PC-3 (cell line): Measurements from ENCODE around the gene NSDHL. TPM values are rescaled to one million over a fixed set of nuclear protein-coding genes. Genes with fewer than 3 reads are reported as not detected.

Experiments used
- ATAC-seq: fragments of 200-7000 bp; cut with Tn5 transposase; 2 replicates; pipeline ENCODE4 v1.9.1; 2020; ENCODE audit warnings: mild to moderate bottlenecking, moderate library complexity
- BruUV-seq: library from RNA; stranded (reverse); fragments of 400-500 nt; replicated peaks from 2 replicates; lab custom pipeline; 2021; lab: Mats Ljungman, UMichigan
- CTCF ChIA-PET: fragments of 300-600 bp; sonication (Branson Sonifier 250); formaldehyde crosslinking; loops from one replicate; lab custom pipeline; 2022; ENCODE audit warnings: antibody characterized with exemption; lab: Charles Lee
- POLR2A ChIA-PET: fragments of 300-600 bp; sonication (Branson Sonifier 250); formaldehyde crosslinking; loops from one replicate; lab custom pipeline; 2022; ENCODE audit warnings: antibody characterized with exemption; ENCODE audit not compliant: unreplicated experiment; lab: Charles Lee
- DNase-seq: peaks from one replicate; pipeline ENCODE4 v3.0.0-alpha.2; 2015
- H2AFZ ChIP-seq: fragments of 300-600 bp; sonication (generic); 2 replicates; pipeline ENCODE4 v1.6.0; 2016; ENCODE audit warnings: antibody characterized with exemption, low read length
- H3F3A ChIP-seq: fragments of 300-600 bp; sonication (generic); one replicate; pipeline ENCODE4 v1.6.0; 2017; ENCODE audit warnings: antibody characterized with exemption, low read length, control low read depth, mild to moderate bottlenecking; ENCODE audit not compliant: unreplicated experiment
- H3K27ac ChIP-seq: fragments of 300-600 bp; sonication (generic); 2 replicates; pipeline ENCODE4 v1.5.1; 2016; ENCODE audit warnings: mild to moderate bottlenecking, low read length
- H3K27me3 ChIP-seq: fragments of 300-600 bp; sonication (generic); 2 replicates; pipeline ENCODE4 v1.6.1; 2016; ENCODE audit warnings: low read length, mixed read lengths
- H3K36me3 ChIP-seq: fragments of 300-600 bp; sonication (generic); 2 replicates; pipeline ENCODE4 v1.6.1; 2016; ENCODE audit warnings: low read depth, mixed run types, low read length, mixed read lengths
- H3K4me1 ChIP-seq: fragments of 300-600 bp; sonication (generic); 2 replicates; pipeline ENCODE4 v1.5.1; 2016; ENCODE audit warnings: low read length; ENCODE audit not compliant: insufficient read depth
- H3K4me2 ChIP-seq: fragments of 300-600 bp; sonication (generic); 2 replicates; pipeline ENCODE4 v1.6.0; 2016; ENCODE audit warnings: low read length
- H3K4me3 ChIP-seq: fragments of 300-600 bp; sonication (generic); 2 replicates; pipeline ENCODE4 v1.5.1; 2016; ENCODE audit warnings: mild to moderate bottlenecking, low read length, mixed read lengths
- H3K79me2 ChIP-seq: fragments of 300-600 bp; sonication (generic); 2 replicates; pipeline ENCODE4 v1.6.1; 2017; ENCODE audit warnings: low read length, mixed read lengths
- H3K9ac ChIP-seq: fragments of 300-600 bp; sonication (generic); 2 replicates; pipeline ENCODE4 v1.6.0; 2016; ENCODE audit warnings: mild to moderate bottlenecking, low read length
- H3K9me2 ChIP-seq: fragments of 300-600 bp; sonication (generic); replicated peaks from 2 replicates; pipeline ENCODE4 v1.6.1; 2016; ENCODE audit warnings: mixed run types, low read length, mixed read lengths
- H3K9me3 ChIP-seq: fragments of 300-600 bp; sonication (generic); 2 replicates; pipeline ENCODE4 v1.6.1; 2016; ENCODE audit warnings: low read length, mixed read lengths
- H4K20me1 ChIP-seq: fragments of 300-600 bp; sonication (generic); 2 replicates; pipeline ENCODE4 v1.6.1; 2016; ENCODE audit warnings: low read length, mixed read lengths
- EZH2 ChIP-seq: fragments of 300-600 bp; sonication (generic); IDR thresholded peaks from one replicate; pipeline ENCODE4 v1.6.1; 2017; ENCODE audit warnings: antibody characterized with exemption, mild to moderate bottlenecking, low read length; ENCODE audit not compliant: unreplicated experiment
- EZH2phosphoT487 ChIP-seq: fragments of 300-600 bp; sonication (generic); IDR thresholded peaks from 2 replicates; pipeline ENCODE4 v1.6.1; 2018; ENCODE audit warnings: mild to moderate bottlenecking, antibody characterized with exemption, low read length, borderline replicate concordance
- intact Hi-C: fragments of 100-400 bp; cut with micrococcal nuclease; formaldehyde crosslinking; loops from 2 replicates; pipeline ENCODE4 v1.9.0; 2023
- total RNA-seq: library from RNA; depleted of rRNA; stranded (reverse); fragments of >200 nt; gene quantifications from 2 replicates; pipeline ENCODE4 v1.2.3, GENCODE V29; 2014
- TF ChIP-seq, protein P1 (sequence below): fragments of 300-600 bp; sonication (generic); conservative IDR thresholded peaks from 2 replicates; pipeline ENCODE4 v1.5.1; 2017; ENCODE audit warnings: antibody characterized with exemption, low read depth, mild to moderate bottlenecking, low read length

Gene NSDHL
- total RNA-seq, 1 experiment from 2014 or later = 33.7 TPM

GRCh38 chrX:152819266-152819665, 11.6 kb upstream of the NSDHL start:
- Histone ChIP-seq H3K36me3 (no peaks in the 10 kb centered on the region), H3K79me2 (no peaks in the 10 kb centered on the region), H3K9ac (peak overlapping the region; percentile 50; the same call in 1 of the 2 replicates), H2AFZ (peak overlapping the region; percentile 49), H3K27ac (peak overlapping the region; percentile 78), H3K4me2 (peak overlapping the region; percentile 78), H3K27me3 (no peaks in the 10 kb centered on the region), H3K9me2 (no peaks in the 10 kb centered on the region), H3F3A (no peaks in the 10 kb centered on the region), H3K4me1 (peaks cover 60% of the 10 kb centered on the region), H4K20me1 (no peaks in the 10 kb centered on the region), H3K4me3 (peak overlapping the region; percentile 25; the same call in 1 of the 2 replicates), H3K9me3 (no peaks in the 10 kb centered on the region)
- DNase-seq (peak; percentile 19), ATAC-seq (no peak)
- CTCF ChIA-PET = no interaction called here
- BruUV-seq = no TSS peak
- TF ChIP-seq, protein P1, sequence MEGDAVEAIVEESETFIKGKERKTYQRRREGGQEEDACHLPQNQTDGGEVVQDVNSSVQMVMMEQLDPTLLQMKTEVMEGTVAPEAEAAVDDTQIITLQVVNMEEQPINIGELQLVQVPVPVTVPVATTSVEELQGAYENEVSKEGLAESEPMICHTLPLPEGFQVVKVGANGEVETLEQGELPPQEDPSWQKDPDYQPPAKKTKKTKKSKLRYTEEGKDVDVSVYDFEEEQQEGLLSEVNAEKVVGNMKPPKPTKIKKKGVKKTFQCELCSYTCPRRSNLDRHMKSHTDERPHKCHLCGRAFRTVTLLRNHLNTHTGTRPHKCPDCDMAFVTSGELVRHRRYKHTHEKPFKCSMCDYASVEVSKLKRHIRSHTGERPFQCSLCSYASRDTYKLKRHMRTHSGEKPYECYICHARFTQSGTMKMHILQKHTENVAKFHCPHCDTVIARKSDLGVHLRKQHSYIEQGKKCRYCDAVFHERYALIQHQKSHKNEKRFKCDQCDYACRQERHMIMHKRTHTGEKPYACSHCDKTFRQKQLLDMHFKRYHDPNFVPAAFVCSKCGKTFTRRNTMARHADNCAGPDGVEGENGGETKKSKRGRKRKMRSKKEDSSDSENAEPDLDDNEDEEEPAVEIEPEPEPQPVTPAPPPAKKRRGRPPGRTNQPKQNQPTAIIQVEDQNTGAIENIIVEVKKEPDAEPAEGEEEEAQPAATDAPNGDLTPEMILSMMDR = no peak
- no peak for TF ChIP-seq EZH2phosphoT487
- intact Hi-C loops = loop anchor here (10.0 kb wide), 1 partner anchor 184 kb away; the partner anchor contains the start of gene GABRQ
- POLR2A ChIA-PET = no interaction called here

DNA sequence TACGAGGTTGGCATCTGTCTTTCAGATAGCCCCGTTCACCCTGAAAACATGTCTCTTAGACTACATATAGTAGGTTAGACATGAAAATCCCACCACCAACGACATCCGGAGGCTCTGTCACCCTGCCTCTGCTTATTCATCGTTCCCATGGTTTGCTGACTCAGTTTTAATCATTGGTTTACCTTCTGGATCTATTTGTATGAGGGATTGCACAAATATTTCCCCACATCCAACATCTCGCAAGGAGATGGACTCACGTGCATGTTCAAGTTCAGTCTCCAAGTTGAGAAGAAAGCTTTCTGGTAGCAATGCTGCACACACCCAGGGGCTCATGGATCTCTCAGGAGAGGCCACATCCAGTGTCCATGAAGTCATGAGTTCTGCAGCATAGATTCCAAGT, 11.1 kb upstream of the NSDHL start:
- peak overlapping the region; percentile 49 for H2AFZ ChIP-seq

More for the DNA sequence above, 11.1 kb upstream of the NSDHL start:
- Histone ChIP-seq H3K27me3 (no peaks in the 10 kb centered on the region), H3K4me3 (peak overlapping the region; percentile 25; the same call in 1 of the 2 replicates), H3K79me2 (no peaks in the 10 kb centered on the region), H3K9me2 (no peaks in the 10 kb centered on the region), H3K27ac (peak overlapping the region; percentile 78), H3K4me2 (peak overlapping the region; percentile 78), H3F3A (no peaks in the 10 kb centered on the region), H3K36me3 (no peaks in the 10 kb centered on the region), H3K4me1 (peaks cover 60% of the 10 kb centered on the region), H4K20me1 (no peaks in the 10 kb centered on the region), H3K9me3 (no peaks in the 10 kb centered on the region), H3K9ac (peak overlapping the region; percentile 50; the same call in 1 of the 2 replicates)
- POLR2A ChIA-PET = no interaction called here
- CTCF ChIA-PET = no interaction called here
- DNase-seq = peak; percentile 83
- ATAC-seq = peak; percentile 45
- BruUV-seq = no TSS peak
- intact Hi-C loops = loop anchor here (5.0 to 10.0 kb wide), 2 partner anchors 185 to 1667 kb away; partner anchors contain the start of gene GABRQ
- TF ChIP-seq, protein P1 = no peak
- no peak for TF ChIP-seq EZH2
- no peak for TF ChIP-seq EZH2phosphoT487
